GM10266 (cell line): ENCODE measurements around the gene PITX1.

ENCODE experiments used
- DNase-seq: peaks from one replicate; pipeline ENCODE4 v3.0.0; 2012; ENCODE audit errors: extremely low spot score
- TF ChIP-seq, protein P1 (sequence below): IDR thresholded peaks from 2 replicates; pipeline ENCODE4 v1.5.1; 2012; ENCODE audit warnings: mild to moderate bottlenecking, low read depth; ENCODE audit not compliant: control insufficient read depth, insufficient read depth; ENCODE audit errors: missing control alignments

PITX1 gene

DNA sequence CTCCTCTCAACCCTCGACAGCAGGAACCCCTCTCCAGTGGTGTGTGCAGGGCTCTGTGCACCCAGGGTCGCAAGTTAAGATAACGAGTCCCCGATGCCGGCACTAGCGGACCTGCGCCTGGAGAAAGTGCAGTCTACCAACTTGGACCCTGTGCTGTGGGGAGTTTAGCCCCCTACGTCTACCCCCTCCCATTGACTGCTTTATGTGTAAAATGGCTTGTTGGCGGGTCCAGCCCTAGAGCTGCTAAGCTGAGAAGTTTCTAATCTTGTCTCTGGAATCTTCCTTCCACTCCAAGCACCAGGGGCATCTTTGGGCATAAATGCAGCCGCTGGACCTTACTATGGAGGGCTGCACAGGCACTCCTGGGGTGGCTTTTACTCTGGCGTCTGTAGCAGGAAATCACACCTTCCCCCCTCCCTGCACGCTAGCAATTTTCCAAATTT lies 7.1 kb upstream of the PITX1 start:
- TF ChIP-seq, protein P1, sequence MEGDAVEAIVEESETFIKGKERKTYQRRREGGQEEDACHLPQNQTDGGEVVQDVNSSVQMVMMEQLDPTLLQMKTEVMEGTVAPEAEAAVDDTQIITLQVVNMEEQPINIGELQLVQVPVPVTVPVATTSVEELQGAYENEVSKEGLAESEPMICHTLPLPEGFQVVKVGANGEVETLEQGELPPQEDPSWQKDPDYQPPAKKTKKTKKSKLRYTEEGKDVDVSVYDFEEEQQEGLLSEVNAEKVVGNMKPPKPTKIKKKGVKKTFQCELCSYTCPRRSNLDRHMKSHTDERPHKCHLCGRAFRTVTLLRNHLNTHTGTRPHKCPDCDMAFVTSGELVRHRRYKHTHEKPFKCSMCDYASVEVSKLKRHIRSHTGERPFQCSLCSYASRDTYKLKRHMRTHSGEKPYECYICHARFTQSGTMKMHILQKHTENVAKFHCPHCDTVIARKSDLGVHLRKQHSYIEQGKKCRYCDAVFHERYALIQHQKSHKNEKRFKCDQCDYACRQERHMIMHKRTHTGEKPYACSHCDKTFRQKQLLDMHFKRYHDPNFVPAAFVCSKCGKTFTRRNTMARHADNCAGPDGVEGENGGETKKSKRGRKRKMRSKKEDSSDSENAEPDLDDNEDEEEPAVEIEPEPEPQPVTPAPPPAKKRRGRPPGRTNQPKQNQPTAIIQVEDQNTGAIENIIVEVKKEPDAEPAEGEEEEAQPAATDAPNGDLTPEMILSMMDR, result no peak

DNA sequence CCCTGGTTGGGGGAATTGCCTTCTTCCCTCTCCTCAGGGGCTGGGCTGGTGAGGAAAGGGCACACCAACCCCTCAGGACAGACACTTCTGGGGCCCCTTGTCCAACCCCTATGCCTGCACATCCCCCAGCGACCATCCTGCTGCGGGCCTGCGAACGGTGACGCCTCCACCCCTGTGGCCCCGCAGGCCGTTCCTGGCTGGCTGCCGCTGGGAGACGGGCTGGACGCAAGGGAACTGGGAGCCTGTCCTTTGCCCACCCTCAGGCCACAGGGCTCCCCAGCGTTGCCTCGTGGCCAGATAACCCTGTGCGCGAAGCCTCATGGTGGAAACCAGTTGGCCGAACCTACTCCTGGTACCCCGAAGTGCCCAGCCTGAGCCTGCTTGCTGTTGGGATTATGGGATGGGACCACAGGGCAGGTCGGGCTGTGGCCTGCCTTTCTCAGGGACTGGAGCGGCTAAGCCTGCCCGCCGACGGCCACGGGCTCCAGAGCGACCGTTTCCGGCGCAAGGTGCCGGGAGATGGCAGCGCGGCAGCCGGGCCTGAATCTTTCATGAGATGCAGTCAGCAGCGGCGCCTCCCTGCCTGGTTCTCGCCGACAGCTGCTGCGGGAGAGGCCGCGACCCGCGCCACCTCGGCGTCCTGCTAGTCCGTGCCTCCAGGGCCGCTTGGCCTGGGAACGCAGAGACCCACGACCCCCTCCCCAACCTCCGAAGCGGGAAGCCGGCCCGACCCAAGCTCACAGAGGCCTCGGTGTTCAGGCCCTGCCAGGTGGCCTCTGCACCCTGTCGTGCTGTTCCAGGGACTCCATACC lies 6.5 kb upstream of the PITX1 start:
- DNase-seq, result no peak
- TF ChIP-seq, protein P1, result no peak

More for the DNA sequence above, 7.1 kb upstream of the PITX1 start:
- DNase-seq, result no peak

DNA sequence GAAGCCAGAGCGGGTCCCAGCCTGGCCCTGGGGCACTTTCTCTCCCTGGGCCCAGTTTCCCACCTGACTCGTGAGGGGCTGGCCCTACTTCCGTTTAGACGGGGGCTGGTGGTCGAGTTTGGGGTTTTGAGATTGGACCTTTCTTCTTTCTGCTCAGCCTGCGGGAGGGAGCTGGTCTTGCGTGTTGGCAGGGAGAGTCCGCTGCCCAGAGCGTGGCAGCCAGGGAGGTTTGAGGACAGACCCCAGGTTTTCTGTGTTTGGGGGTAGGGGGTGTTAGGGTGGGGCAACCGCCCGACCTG lies 6.0 kb upstream of the PITX1 start:
- no peak for DNase-seq
- TF ChIP-seq, protein P1, result no peak

DNA sequence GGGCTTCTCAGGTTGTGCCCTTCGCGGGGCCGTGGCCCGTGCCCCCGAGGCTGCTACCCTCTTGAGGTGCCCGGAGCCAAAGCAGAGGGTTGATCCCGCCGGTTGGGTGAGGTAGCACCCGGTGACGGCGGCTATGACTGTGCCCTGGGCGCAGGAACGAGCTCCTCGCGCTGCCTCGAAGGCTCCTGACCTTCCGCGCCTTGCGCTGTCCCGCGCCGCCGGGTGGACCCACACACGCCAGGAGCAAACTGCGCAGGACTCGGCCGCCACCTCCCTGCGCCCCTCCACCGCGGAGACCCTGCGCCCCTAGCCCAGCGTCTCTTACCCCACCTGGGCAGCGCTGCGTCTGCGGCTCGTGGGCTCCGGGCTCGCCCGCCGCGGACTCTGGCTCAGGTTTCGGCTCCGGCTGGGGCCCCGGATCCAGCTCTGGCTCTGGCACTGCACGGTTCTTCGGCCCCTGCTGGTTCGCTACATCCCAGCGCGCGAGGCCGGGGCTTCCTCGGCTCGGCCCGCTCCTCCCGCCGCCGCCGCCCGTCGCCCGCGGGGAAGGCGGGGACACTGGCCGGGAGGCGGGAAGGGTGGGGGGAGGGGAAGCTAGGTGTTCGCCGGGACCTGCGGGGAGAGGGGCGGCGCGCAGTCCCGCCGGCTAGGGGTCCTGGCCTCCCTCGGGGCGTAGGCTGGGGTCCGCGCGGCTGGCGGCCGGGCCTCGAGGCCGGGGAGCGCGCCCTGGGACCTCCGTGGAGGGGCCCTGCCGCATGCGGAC lies 5.4 kb upstream of the PITX1 start:
- no peak for DNase-seq
- TF ChIP-seq, protein P1, result no peak

DNA sequence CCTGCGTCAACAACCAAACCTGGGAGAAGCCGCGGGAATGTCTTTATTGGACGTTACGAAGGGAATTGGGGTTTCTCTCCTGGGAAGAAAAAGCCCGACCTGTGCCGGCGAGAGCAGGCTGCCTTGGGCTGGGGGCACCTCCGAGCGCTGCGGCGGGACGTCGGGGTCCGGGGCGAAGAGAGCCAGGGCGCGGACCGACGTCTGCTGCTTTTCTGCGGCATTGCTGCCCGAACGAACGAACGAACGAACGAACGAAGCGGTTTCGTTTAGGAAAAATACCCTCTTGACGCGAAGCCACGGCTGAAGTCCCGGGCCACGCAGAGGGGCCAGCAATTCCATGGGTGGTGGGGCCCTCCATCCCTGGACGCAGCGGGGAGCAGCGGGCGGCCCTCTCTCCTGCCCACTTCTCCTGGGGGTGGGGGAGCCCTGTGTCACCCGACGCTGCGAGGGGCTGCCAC lies 4.8 kb upstream of the PITX1 start:
- TF ChIP-seq, protein P1, result no peak
- DNase-seq, result no peak

DNA sequence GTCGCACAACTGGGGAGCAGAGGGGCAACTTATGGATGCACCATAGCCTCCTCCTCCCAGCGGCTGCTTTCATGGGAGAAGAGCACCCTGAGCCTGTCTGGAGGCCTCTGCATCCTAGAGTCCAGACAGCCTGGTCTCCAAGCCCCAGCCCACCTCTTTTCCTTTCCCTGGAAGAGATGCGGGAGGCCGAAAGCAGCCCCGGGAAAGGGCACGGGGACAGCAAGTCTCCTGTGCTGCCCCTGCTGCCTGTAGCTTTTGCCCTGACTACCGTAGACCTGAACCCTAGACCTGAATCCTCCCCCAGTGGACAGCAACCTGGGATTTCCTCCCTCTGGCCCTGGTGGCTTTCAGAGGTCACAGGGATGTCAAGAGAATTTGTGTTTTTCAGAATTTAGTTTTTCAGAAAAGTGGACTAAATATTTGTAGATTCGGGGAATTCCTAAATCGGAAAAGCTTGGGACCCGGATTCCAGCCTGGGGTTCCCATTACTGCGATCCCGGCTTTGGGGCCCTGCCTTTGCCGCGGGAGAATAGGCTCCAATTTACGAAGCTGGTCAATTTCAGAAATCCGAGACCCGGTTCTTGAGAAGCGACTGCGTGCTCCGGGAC lies 4.3 kb upstream of the PITX1 start:
- no peak for DNase-seq
- TF ChIP-seq, protein P1, result no peak
